NT2/D1 (cell line): ENCODE measurements around the gene BTRC.

Source experiments
- SUZ12 ChIP-seq: IDR thresholded peaks from 2 replicates; pipeline ENCODE4 v1.6.1; 2011; ENCODE audit not compliant: insufficient read length, insufficient read depth; ENCODE audit errors: extremely low read depth
- YY1 ChIP-seq: IDR thresholded peaks from 2 replicates; pipeline ENCODE4 v1.6.1; 2011; ENCODE audit not compliant: insufficient read length, insufficient read depth
- ZNF274 ChIP-seq: IDR thresholded peaks from 2 replicates; pipeline ENCODE4 v1.6.1; 2011; ENCODE audit warnings: mild to moderate bottlenecking, low read depth, low read length

DNA sequence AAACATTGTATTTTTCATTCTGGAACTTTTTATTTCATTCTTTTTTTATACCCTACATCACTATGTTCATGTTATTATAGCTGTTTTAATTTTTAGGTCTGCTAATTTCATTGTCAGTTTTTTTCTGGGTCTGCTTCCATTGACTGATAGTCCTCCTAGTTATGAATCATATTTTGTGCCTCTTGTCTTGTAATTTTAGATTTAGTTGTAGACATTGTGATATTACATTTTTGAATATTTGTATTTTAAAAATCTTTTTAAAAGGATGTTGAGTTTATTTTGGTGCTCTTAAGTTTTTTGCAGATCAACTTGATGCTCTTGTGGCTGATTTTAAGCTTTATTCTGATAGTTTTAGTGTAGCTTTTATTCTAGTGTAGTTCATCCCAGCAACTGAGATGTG lies 57.6 kb downstream of the BTRC start:
- TF ChIP-seq SUZ12, result no peak
- TF ChIP-seq ZNF274, result no peak
- TF ChIP-seq YY1, result no peak
